GM12878 (cell line): Measurements from ENCODE around the gene HLA-B. TPM values are rescaled to one million over a fixed set of nuclear protein-coding genes. Genes with fewer than 3 reads are reported as not detected.

ENCODE experiments used
- ATAC-seq: fragments of 200-7000 bp; cut with Tn5 transposase; 3 replicates; pipeline ENCODE4 v1.9.1; 2020; ENCODE audit warnings: mild to moderate bottlenecking, moderate library complexity
- BruUV-seq: library from RNA; stranded (reverse); fragments of 400-500 nt; replicated peaks from 2 replicates; lab custom pipeline; 2021; lab: Mats Ljungman, UMichigan
- CTCF ChIA-PET: fragments of 300-600 bp; sonication (Branson Sonifier 250); formaldehyde crosslinking; extraction: SDS; loops from one replicate; lab custom pipeline; 2021; ENCODE audit warnings: inconsistent platforms; lab: Yijun Ruan, JAX
- POLR2A ChIA-PET: fragments of 350-600 bp; formaldehyde crosslinking; extraction: SDS; loops from one replicate; lab custom pipeline; 2021; ENCODE audit warnings: inconsistent platforms; lab: Charles Lee
- RAD21 ChIA-PET: fragments of 300-600 bp; sonication (Branson Sonifier 250); formaldehyde crosslinking; loops from one replicate; lab custom pipeline; 2023; ENCODE audit warnings: antibody characterized with exemption; ENCODE audit not compliant: unreplicated experiment; lab: Charles Lee
- SMC1A ChIA-PET: fragments of 300-600 bp; sonication (Branson Sonifier 250); formaldehyde crosslinking; loops from one replicate; lab custom pipeline; 2023; ENCODE audit not compliant: unreplicated experiment, uncharacterized antibody; lab: Charles Lee
- DNase-seq: peaks from one replicate; pipeline ENCODE4 v3.0.0-alpha.2; 2011; ENCODE audit warnings: low read depth, low spot score
- FAIRE-seq: peaks from 3 replicates; lab custom pipeline; 2011; peaks lifted over from hg19 to GRCh38; lab: Jason Lieb, UNC
- H2AFZ ChIP-seq: 2 replicates; pipeline ENCODE4 v1.6.0; 2011; ENCODE audit warnings: low read depth, low read length, control low read depth; ENCODE audit not compliant: control insufficient read depth
- H3K27ac ChIP-seq: 2 replicates; pipeline ENCODE4 v1.5.1; 2011; ENCODE audit warnings: control low read depth; ENCODE audit not compliant: control insufficient read depth, insufficient read depth
- H3K27me3 ChIP-seq, 2 experiments: replicated peaks in 1 of 2; 2 replicates each; pipeline versions ENCODE4 v1.6.0 to v1.6.1; 2011; ENCODE audit warnings: low read length in 1 of 2; ENCODE audit not compliant: control insufficient read depth in 2 of 2, insufficient read depth in 2 of 2
- H3K36me3 ChIP-seq, 2 experiments: 2 replicates each; pipeline ENCODE4 v1.5.1; 2011; ENCODE audit warnings: low read length in 1 of 2; ENCODE audit not compliant: control insufficient read depth in 2 of 2, insufficient read depth in 2 of 2
- H3K4me1 ChIP-seq: 2 replicates; pipeline ENCODE4 v1.6.1; 2011; ENCODE audit warnings: mild to moderate bottlenecking, low read length, moderate library complexity, mixed read lengths; ENCODE audit not compliant: control insufficient read depth, insufficient read depth
- H3K4me2 ChIP-seq: 2 replicates; pipeline ENCODE4 v1.6.0; 2011; ENCODE audit warnings: control low read depth; ENCODE audit not compliant: control insufficient read depth, insufficient read depth
- H3K4me3 ChIP-seq: fragments of 200-600 bp; sonication (generic); 2 replicates; pipeline ENCODE4 v1.5.1; 2016
- H3K79me2 ChIP-seq: 2 replicates; pipeline ENCODE4 v1.6.0; 2011; ENCODE audit warnings: low read length; ENCODE audit not compliant: control insufficient read depth, insufficient read depth
- H3K9ac ChIP-seq: 2 replicates; pipeline ENCODE4 v1.8.0; 2011; ENCODE audit warnings: low read length, control low read depth, mixed read lengths; ENCODE audit not compliant: control insufficient read depth, insufficient read depth
- H3K9me3 ChIP-seq: replicated peaks from 3 replicates; pipeline ENCODE4 v1.5.1; 2011; ENCODE audit warnings: mild to moderate bottlenecking, low read length; ENCODE audit not compliant: control insufficient read depth, insufficient read depth
- H4K20me1 ChIP-seq: 2 replicates; pipeline ENCODE4 v1.6.0; 2011; ENCODE audit not compliant: control insufficient read depth, insufficient read depth
- ATF2 ChIP-seq: IDR thresholded peaks from 2 replicates; pipeline ENCODE4 v1.6.1; 2012; ENCODE audit warnings: low read length, inconsistent platforms
- CREM ChIP-seq: IDR thresholded peaks from 2 replicates; pipeline ENCODE4 v1.6.1; 2014; ENCODE audit warnings: antibody characterized with exemption, low read depth
- DPF2 ChIP-seq: fragments of 450-650 bp; IDR thresholded peaks from 2 replicates; pipeline ENCODE4 v1.6.1; 2017; ENCODE audit warnings: mild to moderate bottlenecking
- HCFC1 ChIP-seq: fragments of 150-350 bp; IDR thresholded peaks from 2 replicates; pipeline ENCODE4 v1.6.1; 2014; ENCODE audit warnings: low read length
- JUNB ChIP-seq: IDR thresholded peaks from 2 replicates; pipeline ENCODE4 v1.6.1; 2016; ENCODE audit warnings: antibody characterized with exemption, mild to moderate bottlenecking
- PKNOX1 ChIP-seq: fragments of 450-650 bp; IDR thresholded peaks from 2 replicates; pipeline ENCODE4 v1.6.1; 2016; ENCODE audit warnings: mild to moderate bottlenecking
- RB1 ChIP-seq: fragments of 450-650 bp; formaldehyde crosslinking; IDR thresholded peaks from 2 replicates; pipeline ENCODE4 v1.6.1; 2017; ENCODE audit warnings: mild to moderate bottlenecking, borderline replicate concordance
- REST ChIP-seq: IDR thresholded peaks from 2 replicates; pipeline ENCODE4 v1.6.1; 2012; ENCODE audit warnings: mild to moderate bottlenecking, low read depth, low read length
- SPI1 ChIP-seq: IDR thresholded peaks from 2 replicates; pipeline ENCODE4 v1.6.1; 2011; ENCODE audit warnings: low read depth, mild to moderate bottlenecking, low read length, moderate library complexity, borderline replicate concordance; ENCODE audit not compliant: insufficient read depth
- WGBS: methylation state at CpG from one replicate; pipeline ENCODE4 v1.1.6; 2016; ENCODE audit warnings: low lambda C conversion rate; ENCODE audit not compliant: insufficient replicate concordance, insufficient coverage; ENCODE audit errors: missing lambda C conversion rate; 5-methylcytosine and 5-hydroxymethylcytosine counted together
- in situ Hi-C: fragments of 300-500 bp; cut with MboI; formaldehyde crosslinking; loops from 9 replicates; pipeline ENCODE4 v1.14.3; 2018; ENCODE audit warnings: mixed read lengths
- intact Hi-C: fragments of 100-400 bp; cut with micrococcal nuclease; formaldehyde crosslinking; loops from one replicate; pipeline ENCODE4 v1.14.2; 2022; ENCODE audit not compliant: unreplicated experiment
- polyA plus RNA-seq, 11 experiments: library from polyadenylated mRNA; depleted of rRNA in 4 of 11; unstranded in 6 of 11; stranded (reverse) in 5 of 11; fragments of >200 nt; fragmentation: Nextera tagmentation in 4 of 11; fragmentation: Illumina TruSeq in 1 of 11; extraction: Ambion mirVana in 4 of 11; extraction: Trizol in 1 of 11; gene quantifications; 1 replicate in 1 of 11; 2 replicates in 10 of 11; pipeline versions ENCODE4 v1.2.1 to v1.2.3, GENCODE V29; 2011 to 2016; ENCODE audit warnings: inconsistent platforms in 2 of 11, missing spikeins in 2 of 11, low read depth in 1 of 11
- total RNA-seq, 4 experiments: library from RNA; depleted of rRNA in 3 of 4; stranded (reverse); fragments of >200 nt in 3 of 4; fragmentation: Illumina TruSeq in 1 of 4; extraction: Trizol in 1 of 4; gene quantifications; 2 replicates each; pipeline versions ENCODE4 v1.2.1 to v1.2.3, GENCODE V29; 2013 to 2021
- TF ChIP-seq, protein P1 (sequence below): fragments of 450-650 bp; IDR thresholded peaks from 2 replicates; pipeline ENCODE4 v1.6.1; 2016; ENCODE audit warnings: mild to moderate bottlenecking, moderate library complexity, borderline replicate concordance

The HLA-B gene
- total and polyA plus RNA-seq, 10 of the 15 experiments (the other 5 are each of a cell fraction or from before 2014, with no cell fraction given) = 820 to 5,128 (median 3,370) TPM

DNA sequence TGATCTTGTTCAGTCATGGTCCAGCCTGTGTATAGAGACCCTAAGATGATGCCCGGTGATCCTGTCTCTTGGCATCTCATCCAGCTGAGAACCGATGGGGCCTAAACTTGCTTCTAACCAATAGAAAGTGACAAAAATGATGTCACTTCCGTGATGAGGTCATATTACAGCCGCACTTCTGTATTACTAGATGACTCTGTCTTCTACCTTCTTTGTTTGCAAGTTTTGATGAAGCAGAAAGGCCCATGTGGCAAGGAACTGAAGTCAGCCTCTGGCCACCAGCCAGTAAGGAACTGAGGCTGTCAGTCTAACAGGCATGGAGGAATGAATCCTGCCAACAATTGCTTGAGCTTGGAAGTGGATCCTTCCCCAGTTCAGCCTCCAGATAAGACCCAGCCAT, 52.3 kb downstream of the HLA-B start:
- intact Hi-C loops = no loop called here
- Histone ChIP-seq H3K4me1 (no peaks in the 10 kb centered on the region), H3K27me3 (no peaks in the 10 kb centered on the region; a peak in 1 of 4 replicates), H3K9me3 (no peaks in the 10 kb centered on the region), H3K27ac (no peak overlapping the region), H3K36me3 (no peaks in the 10 kb centered on the region), H2AFZ (no peak overlapping the region), H3K9ac (no peak overlapping the region), H3K79me2 (no peaks in the 10 kb centered on the region), H3K4me2 (no peak overlapping the region), H3K4me3 (no peak overlapping the region), H4K20me1 (no peaks in the 10 kb centered on the region)
- CTCF ChIA-PET = interaction anchor here (0.9 to 2.0 kb wide), 3 partner anchors 8 to 139 kb away, joined by 3 to 5 read pairs (median 3); no protein-coding TSS in a partner anchor
- SMC1A ChIA-PET = no interaction called here
- ATAC-seq = peak; percentile 44
- no peak for FAIRE-seq
- POLR2A ChIA-PET = no interaction called here
- WGBS = 34% methylated on average over 4 of the region's 4 CpGs
- in situ Hi-C loops = no loop called here
- RAD21 ChIA-PET = interaction anchor here (1.0 kb wide), 1 partner anchor 32 kb away, joined by 3 read pairs; no protein-coding TSS in a partner anchor
- no TSS peak for BruUV-seq
- no peak for DNase-seq
- peak; percentile 52 for TF ChIP-seq JUNB
- TF ChIP-seq CREM = peak; percentile 59; the same call in 1 of the 2 replicates
- TF ChIP-seq PKNOX1 = peak; percentile 51
- TF ChIP-seq REST = no peak
- TF ChIP-seq, protein P1, sequence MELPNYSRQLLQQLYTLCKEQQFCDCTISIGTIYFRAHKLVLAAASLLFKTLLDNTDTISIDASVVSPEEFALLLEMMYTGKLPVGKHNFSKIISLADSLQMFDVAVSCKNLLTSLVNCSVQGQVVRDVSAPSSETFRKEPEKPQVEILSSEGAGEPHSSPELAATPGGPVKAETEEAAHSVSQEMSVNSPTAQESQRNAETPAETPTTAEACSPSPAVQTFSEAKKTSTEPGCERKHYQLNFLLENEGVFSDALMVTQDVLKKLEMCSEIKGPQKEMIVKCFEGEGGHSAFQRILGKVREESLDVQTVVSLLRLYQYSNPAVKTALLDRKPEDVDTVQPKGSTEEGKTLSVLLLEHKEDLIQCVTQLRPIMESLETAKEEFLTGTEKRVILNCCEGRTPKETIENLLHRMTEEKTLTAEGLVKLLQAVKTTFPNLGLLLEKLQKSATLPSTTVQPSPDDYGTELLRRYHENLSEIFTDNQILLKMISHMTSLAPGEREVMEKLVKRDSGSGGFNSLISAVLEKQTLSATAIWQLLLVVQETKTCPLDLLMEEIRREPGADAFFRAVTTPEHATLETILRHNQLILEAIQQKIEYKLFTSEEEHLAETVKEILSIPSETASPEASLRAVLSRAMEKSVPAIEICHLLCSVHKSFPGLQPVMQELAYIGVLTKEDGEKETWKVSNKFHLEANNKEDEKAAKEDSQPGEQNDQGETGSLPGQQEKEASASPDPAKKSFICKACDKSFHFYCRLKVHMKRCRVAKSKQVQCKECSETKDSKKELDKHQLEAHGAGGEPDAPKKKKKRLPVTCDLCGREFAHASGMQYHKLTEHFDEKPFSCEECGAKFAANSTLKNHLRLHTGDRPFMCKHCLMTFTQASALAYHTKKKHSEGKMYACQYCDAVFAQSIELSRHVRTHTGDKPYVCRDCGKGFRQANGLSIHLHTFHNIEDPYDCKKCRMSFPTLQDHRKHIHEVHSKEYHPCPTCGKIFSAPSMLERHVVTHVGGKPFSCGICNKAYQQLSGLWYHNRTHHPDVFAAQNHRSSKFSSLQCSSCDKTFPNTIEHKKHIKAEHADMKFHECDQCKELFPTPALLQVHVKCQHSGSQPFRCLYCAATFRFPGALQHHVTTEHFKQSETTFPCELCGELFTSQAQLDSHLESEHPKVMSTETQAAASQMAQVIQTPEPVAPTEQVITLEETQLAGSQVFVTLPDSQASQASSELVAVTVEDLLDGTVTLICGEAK = no peak
- TF ChIP-seq ATF2 = peak; percentile 86
- no peak for TF ChIP-seq DPF2
- no peak for TF ChIP-seq HCFC1
- no peak for TF ChIP-seq SPI1
- no peak for TF ChIP-seq RB1
